Caco-2 (cell line): ENCODE data around the gene RPH3AL. TPM values are rescaled to one million over a fixed set of nuclear protein-coding genes. Genes with fewer than 3 reads are reported as not detected.

Source experiments
- BruUV-seq: library from RNA; stranded (reverse); fragments of 400-500 nt; replicated peaks from 2 replicates; lab custom pipeline; 2021; lab: Mats Ljungman, UMichigan
- CTCF ChIA-PET: fragments of 300-600 bp; sonication (Branson Sonifier 250); formaldehyde crosslinking; loops from one replicate; lab custom pipeline; 2022; ENCODE audit warnings: antibody characterized with exemption; lab: Charles Lee
- POLR2A ChIA-PET: fragments of 300-600 bp; sonication (Branson Sonifier 250); formaldehyde crosslinking; loops from one replicate; lab custom pipeline; 2022; ENCODE audit warnings: antibody characterized with exemption; lab: Charles Lee
- DNase-seq, 2 experiments: peaks; one replicate each; pipeline versions ENCODE4 v3.0.0 to v3.0.0-alpha.2; 2020 to 2022
- H3K27me3 ChIP-seq: replicated peaks from 2 replicates; pipeline ENCODE4 v1.6.0; 2011; ENCODE audit warnings: low read length; ENCODE audit not compliant: control insufficient read depth, insufficient read depth
- H3K36me3 ChIP-seq: 2 replicates; pipeline ENCODE4 v1.5.1; 2011; ENCODE audit warnings: low read length; ENCODE audit not compliant: control insufficient read depth, insufficient read depth
- H3K4me1 ChIP-seq: fragments of 250-450 bp; sonication (Bioruptor Pico); 2 replicates; pipeline ENCODE4 v1.5.1; 2020; ENCODE audit warnings: mild to moderate bottlenecking
- H3K4me3 ChIP-seq: 2 replicates; pipeline ENCODE4 v1.5.1; 2011; ENCODE audit warnings: low read depth, mild to moderate bottlenecking, control low read depth, low read length
- H3K9me3 ChIP-seq: fragments of 250-450 bp; sonication (Bioruptor Pico); 2 replicates; pipeline ENCODE4 v1.5.1; 2020; ENCODE audit warnings: mild to moderate bottlenecking, moderate library complexity
- H3K27ac Mint-ChIP-seq: one replicate; pipeline ENCODE4 v1.8.0; 2022; ENCODE audit warnings: mixed read lengths; ENCODE audit not compliant: unreplicated experiment
- H3K27me3 Mint-ChIP-seq: one replicate; pipeline ENCODE4 v1.8.0; 2022; ENCODE audit warnings: mixed read lengths; ENCODE audit not compliant: insufficient read depth, unreplicated experiment
- H3K36me3 Mint-ChIP-seq: one replicate; pipeline ENCODE4 v1.8.0; 2022; ENCODE audit warnings: mild to moderate bottlenecking, mixed read lengths; ENCODE audit not compliant: insufficient read depth, unreplicated experiment
- H3K4me1 Mint-ChIP-seq: one replicate; pipeline ENCODE4 v1.8.0; 2022; ENCODE audit warnings: low read depth, mixed read lengths; ENCODE audit not compliant: unreplicated experiment
- H3K4me3 Mint-ChIP-seq: one replicate; pipeline ENCODE4 v1.8.0; 2022; ENCODE audit warnings: mild to moderate bottlenecking, moderate library complexity, mixed read lengths; ENCODE audit not compliant: unreplicated experiment
- H3K9me3 Mint-ChIP-seq: one replicate; pipeline ENCODE4 v1.8.0; 2022; ENCODE audit warnings: mixed read lengths; ENCODE audit not compliant: unreplicated experiment
- CTCF ChIP-seq, 2 experiments: fragments of 200-600 bp in 1 of 2; IDR thresholded peaks; 1 replicate in 1 of 2; 2 replicates in 1 of 2; pipeline versions ENCODE4 v1.5.1 to v1.8.0; 2011 to 2022; ENCODE audit warnings: antibody characterized with exemption in 1 of 2, control low read depth in 1 of 2, inconsistent platforms in 1 of 2, low read depth in 1 of 2, low read length in 1 of 2, mild to moderate bottlenecking in 1 of 2, moderate library complexity in 1 of 2; ENCODE audit not compliant: insufficient read depth in 1 of 2, severe bottlenecking in 1 of 2, unreplicated experiment in 1 of 2
- intact Hi-C: fragments of 100-400 bp; cut with micrococcal nuclease; formaldehyde crosslinking; loops from one replicate; pipeline ENCODE4 v1.10.0; 2022; ENCODE audit not compliant: unreplicated experiment
- total RNA-seq: library from RNA; stranded (reverse); gene quantifications from 2 replicates; pipeline ENCODE4 v1.2.3, GENCODE V29; 2022

RPH3AL gene
- total RNA-seq, 1 experiment from 2014 or later: 36.0 TPM

GRCh38 chr17:332558-333322 is 19.9 kb downstream of the RPH3AL start:
- BruUV-seq: no TSS peak
- intact Hi-C loops: no loop called here
- H3K4me3 Mint-ChIP-seq: no peak overlapping the region
- Histone ChIP-seq H3K4me1 (no peaks in the 10 kb centered on the region), H3K9me3 (no peaks in the 10 kb centered on the region), H3K4me3 (no peak overlapping the region), H3K27me3 (no peaks in the 10 kb centered on the region), H3K36me3 (no peaks in the 10 kb centered on the region)
- no peaks in the 10 kb centered on the region for H3K4me1 Mint-ChIP-seq
- CTCF ChIA-PET: no interaction called here
- no peaks in the 10 kb centered on the region for H3K9me3 Mint-ChIP-seq
- DNase-seq: peak in 1 of 2 experiments; percentile 22
- no peak overlapping the region for H3K27ac Mint-ChIP-seq
- peaks cover 17% of the 10 kb centered on the region for H3K36me3 Mint-ChIP-seq
- no peaks in the 10 kb centered on the region for H3K27me3 Mint-ChIP-seq
- no peak for TF ChIP-seq CTCF (IDR thresholded peaks at IDR 0.05; ENCODE audit: insufficient read depth in 1 of 2, low read depth in 1 of 2, low read length in 1 of 2, severe bottlenecking in 1 of 2, unreplicated experiment in 1 of 2)
- POLR2A ChIA-PET: no interaction called here

- TF ChIP-seq CTCF (IDR thresholded peaks at IDR 0.05; ENCODE audit: insufficient read depth in 1 of 2, low read depth in 1 of 2, low read length in 1 of 2, severe bottlenecking in 1 of 2, unreplicated experiment in 1 of 2): no peak
- H3K9me3 ChIP-seq: no peaks in the 10 kb centered on the region
- H3K27me3 Mint-ChIP-seq: no peaks in the 10 kb centered on the region
- H3K4me1 Mint-ChIP-seq: no peaks in the 10 kb centered on the region
- no peak overlapping the region for H3K4me3 ChIP-seq
- CTCF ChIA-PET: interaction anchor here (0.7 kb wide), 1 partner anchor 21 kb away, joined by 3 read pairs; the partner anchor contains the start of gene RPH3AL
- intact Hi-C loops: no loop called here
- BruUV-seq: no TSS peak
- H3K27me3 ChIP-seq: no peaks in the 10 kb centered on the region
- H3K4me3 Mint-ChIP-seq: no peak overlapping the region
- no peaks in the 10 kb centered on the region for H3K9me3 Mint-ChIP-seq
- H3K4me1 ChIP-seq: no peaks in the 10 kb centered on the region
- peak in 1 of 2 experiments; percentile 22 for DNase-seq
- no peak overlapping the region for H3K27ac Mint-ChIP-seq
- H3K36me3 Mint-ChIP-seq: peaks cover 12% of the 10 kb centered on the region
- POLR2A ChIA-PET: no interaction called here
- peaks cover 1% of the 10 kb centered on the region for H3K36me3 ChIP-seq
These were observed 20.6 kb downstream of the RPH3AL start for GRCh38 chr17:332023-332422.

GRCh38 chr17:330993-331701 is 21.5 kb downstream of the RPH3AL start:
- peaks cover 7% of the 10 kb centered on the region for H3K36me3 Mint-ChIP-seq
- peak in 1 of 2 experiments; percentile 17 for DNase-seq
- Histone ChIP-seq H3K36me3 (peaks cover 1% of the 10 kb centered on the region), H3K4me1 (no peaks in the 10 kb centered on the region), H3K4me3 (no peak overlapping the region), H3K9me3 (no peaks in the 10 kb centered on the region), H3K27me3 (no peaks in the 10 kb centered on the region)
- H3K27me3 Mint-ChIP-seq: no peaks in the 10 kb centered on the region
- H3K9me3 Mint-ChIP-seq: no peaks in the 10 kb centered on the region
- H3K27ac Mint-ChIP-seq: no peak overlapping the region
- no TSS peak for BruUV-seq
- no peak for TF ChIP-seq CTCF (IDR thresholded peaks at IDR 0.05; ENCODE audit: insufficient read depth in 1 of 2, low read depth in 1 of 2, low read length in 1 of 2, severe bottlenecking in 1 of 2, unreplicated experiment in 1 of 2)
- CTCF ChIA-PET: interaction anchor here (0.7 kb wide), 1 partner anchor 22 kb away, joined by 3 read pairs; the partner anchor contains the start of gene RPH3AL
- H3K4me3 Mint-ChIP-seq: no peak overlapping the region
- no peaks in the 10 kb centered on the region for H3K4me1 Mint-ChIP-seq
- intact Hi-C loops: no loop called here
- POLR2A ChIA-PET: no interaction called here
